HG03108 (cell line): Measurements from ENCODE around the gene GMDS.
A peak's percentile ranks its signal among the peaks of the same experiment; 100 is the strongest.

Experiments
- ATAC-seq: cut with Tn5 transposase; IDR thresholded peaks from one replicate; pipeline ENCODE4 v1.9.1; 2021; ENCODE audit warnings: moderate library complexity; ENCODE audit not compliant: unreplicated experiment

Gene GMDS

GRCh38 chr6:1611322-1611571 lies 634.2 kb downstream of the GMDS start:
- no peak for ATAC-seq

DNA sequence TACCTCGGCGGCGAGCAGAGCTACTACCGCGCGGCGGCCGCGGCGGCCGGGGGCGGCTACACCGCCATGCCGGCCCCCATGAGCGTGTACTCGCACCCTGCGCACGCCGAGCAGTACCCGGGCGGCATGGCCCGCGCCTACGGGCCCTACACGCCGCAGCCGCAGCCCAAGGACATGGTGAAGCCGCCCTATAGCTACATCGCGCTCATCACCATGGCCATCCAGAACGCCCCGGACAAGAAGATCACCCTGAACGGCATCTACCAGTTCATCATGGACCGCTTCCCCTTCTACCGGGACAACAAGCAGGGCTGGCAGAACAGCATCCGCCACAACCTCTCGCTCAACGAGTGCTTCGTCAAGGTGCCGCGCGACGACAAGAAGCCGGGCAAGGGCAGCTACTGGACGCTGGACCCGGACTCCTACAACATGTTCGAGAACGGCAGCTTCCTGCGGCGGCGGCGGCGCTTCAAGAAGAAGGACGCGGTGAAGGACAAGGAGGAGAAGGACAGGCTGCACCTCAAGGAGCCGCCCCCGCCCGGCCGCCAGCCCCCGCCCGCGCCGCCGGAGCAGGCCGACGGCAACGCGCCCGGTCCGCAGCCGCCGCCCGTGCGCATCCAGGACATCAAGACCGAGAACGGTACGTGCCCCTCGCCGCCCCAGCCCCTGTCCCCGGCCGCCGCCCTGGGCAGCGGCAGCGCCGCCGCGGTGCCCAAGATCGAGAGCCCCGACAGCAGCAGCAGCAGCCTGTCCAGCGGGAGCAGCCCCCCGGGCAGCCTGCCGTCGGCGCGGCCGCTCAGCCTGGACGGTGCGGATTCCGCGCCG lies 634.7 kb downstream of the GMDS start:
- no peak for ATAC-seq

DNA sequence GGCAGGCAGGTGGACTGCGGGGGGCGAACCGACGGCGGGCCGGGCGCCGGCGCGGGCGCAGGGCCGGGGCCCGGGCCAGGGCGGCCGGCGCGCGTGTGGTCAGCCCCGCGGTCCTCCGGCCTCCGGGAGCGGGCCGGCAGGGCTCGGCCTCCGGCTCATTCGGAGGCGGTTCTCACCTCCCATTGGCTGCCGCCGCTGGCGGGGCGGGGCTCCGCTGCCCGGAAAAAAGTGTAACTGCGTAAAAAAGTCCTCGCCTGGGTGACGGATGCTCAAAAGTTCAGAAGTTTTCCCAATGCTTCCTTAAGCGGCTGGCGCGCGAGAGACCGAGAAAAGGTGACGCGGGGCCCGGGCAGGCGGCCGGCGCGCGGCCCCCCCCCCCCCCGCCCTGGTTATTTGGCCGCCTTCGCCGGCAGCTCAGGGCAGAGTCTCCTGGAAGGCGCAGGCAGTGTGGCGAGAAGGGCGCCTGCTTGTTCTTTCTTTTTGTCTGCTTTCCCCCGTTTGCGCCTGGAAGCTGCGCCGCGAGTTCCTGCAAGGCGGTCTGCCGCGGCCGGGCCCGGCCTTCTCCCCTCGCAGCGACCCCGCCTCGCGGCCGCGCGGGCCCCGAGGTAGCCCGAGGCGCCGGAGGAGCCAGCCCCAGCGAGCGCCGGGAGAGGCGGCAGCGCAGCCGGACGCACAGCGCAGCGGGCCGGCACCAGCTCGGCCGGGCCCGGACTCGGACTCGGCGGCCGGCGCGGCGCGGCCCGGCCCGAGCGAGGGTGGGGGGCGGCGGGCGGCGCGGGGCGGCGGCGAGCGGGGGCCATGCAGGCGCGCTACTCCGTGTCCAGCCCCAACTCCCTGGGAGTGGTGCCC lies 635.5 kb downstream of the GMDS start, which contains the start of gene FOXC1:
TSS of gene FOXC1 (plus strand) at position 268 of the 849 bp plus-strand sequence. CDS start at position 799, 531 bp downstream.
- peak; percentile 66 for ATAC-seq

DNA sequence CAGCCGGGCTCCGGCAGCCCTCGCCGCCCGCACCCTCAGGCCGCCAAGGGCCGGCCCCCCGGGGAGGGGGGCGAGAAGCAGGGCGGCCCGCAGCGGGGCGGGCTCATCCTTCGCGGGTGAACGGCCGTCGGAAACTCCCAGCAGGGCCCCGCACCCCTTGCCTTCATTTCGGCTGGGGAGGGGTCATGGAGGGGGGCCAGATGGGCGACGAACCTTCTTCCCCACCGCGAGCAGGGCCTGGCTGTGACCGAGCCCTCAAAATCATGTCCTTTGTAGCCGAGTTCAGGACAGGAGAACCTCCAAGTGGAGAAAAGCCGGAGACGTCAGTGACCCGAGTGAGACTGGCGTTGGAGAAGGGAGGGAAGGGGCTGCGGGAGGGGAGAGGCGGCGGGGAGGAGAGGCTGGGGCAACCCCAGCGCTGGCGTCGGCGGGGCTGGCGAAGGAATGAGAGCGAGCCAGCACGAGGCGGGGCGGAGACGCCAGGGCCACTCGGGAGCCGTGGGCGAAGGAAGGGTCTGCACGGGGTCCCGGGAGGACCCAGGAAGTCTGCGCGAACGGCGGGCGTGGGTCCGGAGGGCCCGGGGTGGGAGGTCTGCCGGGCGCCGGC lies 636.3 kb downstream of the GMDS start:
- no peak for ATAC-seq

GRCh38 chr6:1608222-1609040 lies 637.0 kb downstream of the GMDS start:
- no peak for ATAC-seq

DNA sequence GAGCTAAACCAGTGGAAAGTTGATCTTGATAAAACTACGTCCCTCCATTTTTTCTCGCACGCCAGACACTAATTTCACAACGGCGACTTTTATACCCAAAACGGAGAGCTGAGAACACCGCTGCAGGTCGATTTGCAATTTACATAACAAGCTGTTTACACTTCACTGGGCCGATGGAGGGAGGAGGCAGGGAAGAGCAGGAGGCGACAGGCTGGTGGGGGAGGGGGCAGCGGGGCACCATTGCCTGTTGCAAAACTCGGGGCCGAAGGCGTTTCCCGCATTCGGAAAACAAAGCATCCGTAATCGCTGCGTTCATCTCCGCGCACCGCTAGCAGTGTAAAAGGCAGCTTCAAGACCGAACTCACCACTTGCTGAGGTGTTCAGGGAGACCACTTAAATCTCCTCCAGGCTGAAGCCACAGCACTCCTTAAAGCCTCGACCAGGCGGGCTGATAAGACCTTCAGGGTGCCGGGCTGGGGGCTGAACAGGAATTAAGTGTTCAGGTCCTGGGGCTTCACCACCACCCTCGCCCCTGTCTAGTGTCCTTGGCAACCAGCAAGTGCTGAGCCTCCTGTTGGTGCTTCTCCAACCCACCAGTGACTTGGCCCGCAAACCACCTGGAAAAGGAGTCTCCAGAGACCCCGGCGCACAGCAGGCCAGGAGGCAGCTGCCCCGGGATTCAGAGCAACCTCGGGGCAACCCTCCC lies 637.7 kb downstream of the GMDS start:
- ATAC-seq: no peak

DNA sequence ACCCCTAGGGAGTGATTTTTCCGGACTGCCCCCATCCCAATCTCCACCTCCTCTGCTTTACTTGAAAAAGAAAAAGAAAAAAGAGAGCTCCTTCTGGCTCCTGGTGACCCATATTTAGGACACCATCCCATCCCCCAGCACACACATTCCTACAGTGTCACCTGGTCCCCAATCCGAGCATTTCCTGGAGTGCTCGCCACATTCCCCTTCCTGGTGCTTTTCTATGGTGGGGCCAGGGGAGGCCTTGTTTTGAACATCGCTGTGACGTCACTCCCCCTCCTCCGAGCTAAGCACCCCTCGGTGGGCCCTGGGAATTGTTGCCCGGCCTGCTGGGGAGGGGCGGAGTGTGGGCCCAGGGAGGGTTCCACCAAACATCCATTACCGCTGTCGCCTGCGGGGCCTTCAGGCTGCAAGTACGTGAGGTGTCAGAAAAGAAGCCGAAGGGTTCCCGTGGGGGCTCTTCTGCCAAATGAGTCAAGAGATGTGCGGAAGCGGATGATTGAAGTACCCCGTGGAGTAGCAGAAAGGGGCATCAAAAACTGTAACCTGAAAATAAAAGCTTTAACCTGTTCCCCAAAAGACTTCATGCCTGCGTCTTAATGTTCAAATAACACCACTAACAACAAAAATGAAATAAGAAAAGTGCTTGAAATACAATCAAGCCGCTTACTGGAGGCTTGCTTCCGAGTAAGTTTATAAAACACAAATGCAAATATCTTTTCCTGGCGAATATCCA lies 638.5 kb downstream of the GMDS start:
- ATAC-seq: no peak

DNA sequence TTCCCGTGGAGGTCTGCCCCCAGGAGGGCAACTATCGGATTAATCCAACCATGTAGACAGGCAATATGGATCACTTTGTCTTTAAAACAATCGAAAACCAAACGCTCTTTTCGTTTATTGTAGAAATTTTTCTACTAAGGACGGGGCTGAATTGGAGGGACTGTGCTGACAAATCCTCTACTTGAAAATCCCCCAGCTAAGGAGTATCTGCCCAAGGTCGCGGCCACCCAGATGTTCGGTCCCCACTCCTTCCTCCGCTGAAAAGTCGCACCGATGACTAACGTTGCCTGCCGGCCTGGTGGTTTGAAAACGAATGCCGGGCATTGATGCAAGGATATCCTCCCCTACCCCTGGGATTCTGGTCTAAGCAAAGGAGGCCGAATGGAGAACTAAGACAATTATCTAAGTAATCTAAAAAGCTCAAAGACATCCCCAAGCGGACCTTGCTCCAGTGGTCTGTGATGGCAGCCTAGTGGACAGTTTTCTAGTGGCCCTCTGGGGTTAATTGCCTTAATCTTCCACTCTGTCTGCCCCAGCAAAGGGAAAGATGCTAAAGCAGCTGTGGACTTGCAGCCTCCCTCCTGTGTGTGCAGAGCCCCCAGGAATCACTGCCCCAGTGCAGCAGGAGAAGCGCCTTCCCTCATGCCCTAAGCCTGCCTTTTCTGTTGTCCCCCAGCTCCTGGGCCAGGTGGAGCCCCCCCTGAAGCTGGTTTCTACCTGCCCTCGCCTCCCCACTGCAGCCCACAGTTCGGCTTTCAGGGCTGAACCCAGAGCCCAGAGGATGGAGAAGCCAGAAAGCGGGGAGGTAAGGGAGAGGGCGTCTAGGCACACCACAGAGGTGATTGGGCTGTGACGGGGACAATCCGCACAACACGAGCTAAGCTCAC lies 639.3 kb downstream of the GMDS start:
- ATAC-seq: no peak

DNA sequence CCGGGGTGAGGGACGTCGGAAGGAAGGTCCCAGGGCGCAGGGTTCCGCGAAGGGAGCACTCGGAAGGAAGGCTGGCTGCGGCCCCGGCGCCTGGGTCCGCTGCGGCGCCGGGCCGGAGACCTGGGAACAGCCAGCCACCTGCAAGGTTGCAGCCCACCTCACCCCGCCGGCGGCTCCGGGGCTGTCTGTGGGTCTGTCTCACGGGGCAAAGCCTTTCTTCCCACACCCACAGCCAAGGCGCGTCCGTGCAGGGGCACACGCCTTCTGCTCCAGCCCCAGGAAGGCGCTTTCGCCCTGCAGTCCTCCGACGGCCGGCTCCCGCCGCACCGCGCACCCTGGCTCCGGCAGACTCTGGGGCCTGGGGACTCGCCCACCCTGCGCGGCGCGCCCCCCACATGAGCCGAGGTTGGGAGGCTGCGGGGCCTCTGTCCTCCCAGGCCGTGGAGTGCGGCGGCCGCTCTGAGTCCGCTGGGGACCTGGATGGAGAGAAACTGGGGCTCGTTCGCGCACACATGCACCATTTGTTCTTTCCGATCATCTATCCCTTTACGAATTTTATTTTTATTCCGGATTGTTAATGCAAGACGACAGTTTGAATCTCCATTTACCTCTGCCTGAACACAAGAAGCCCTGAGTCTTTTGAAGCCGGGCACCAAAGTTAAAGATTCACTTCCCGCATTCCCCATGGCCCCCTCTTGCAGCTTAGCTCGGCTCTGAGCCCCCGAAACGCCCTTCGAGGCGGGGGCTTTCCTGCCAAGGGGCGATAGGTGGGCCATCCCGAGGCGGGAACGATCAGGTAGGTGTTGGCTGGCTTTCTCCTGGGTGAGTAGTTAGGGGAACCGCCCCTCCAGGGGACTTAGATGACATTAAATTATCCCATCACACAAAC lies 640.2 kb downstream of the GMDS start:
- no peak for ATAC-seq

GRCh38 chr6:1604158-1605003 lies 641.0 kb downstream of the GMDS start:
- ATAC-seq: peak; percentile 65

DNA sequence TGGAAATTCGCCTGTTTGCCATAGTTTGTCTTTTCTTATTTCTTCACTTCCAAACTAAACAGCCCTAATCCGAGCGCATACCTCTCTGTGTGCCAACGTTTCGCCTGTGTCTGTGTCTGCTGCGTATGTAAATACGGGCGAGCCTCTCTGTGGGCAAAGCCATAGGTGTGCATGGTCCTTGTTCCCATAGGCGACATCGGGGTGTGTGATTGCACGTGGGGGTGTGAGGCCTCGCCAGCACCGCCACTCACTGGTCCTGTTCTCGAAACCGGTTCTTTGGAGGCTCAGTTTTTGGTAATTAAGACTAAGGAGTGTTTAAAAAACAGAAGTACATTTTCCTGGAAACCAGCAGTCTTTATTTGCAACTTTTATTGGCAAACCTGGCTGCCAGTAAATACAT lies 641.7 kb downstream of the GMDS start:
- no peak for ATAC-seq

DNA sequence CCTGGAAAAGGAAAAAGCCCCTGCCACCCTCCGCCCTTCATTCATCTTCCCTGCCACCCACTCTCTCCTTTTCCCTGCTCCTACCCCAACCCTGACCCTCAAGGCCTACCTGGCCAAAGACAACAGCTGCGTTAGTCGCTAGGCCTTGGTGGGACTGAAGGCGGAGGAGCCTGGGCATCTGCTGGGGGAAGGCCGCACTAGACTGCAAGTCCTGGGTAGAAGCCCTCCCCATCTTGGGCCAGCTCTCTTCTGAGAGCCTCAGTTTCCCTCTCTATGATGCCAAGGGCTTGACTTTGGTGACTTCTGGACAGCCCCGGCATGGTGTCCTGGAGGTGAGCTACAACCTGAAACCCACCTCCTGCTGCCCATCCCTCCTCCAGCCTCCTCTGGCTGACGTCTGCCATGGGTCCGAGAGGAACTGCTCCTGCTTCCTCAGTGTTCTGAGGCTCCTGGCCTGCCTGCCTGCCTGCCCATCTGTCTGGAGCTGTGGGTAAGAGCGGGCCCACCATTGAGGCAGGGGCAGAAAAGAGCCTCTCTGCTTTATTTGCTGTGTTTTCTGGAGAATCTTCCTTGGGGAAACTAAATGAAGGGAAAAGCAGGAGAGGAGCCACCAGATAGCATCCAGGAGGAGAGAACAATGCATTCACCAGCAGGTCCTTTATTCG lies 643.2 kb downstream of the GMDS start:
- no peak for ATAC-seq

DNA sequence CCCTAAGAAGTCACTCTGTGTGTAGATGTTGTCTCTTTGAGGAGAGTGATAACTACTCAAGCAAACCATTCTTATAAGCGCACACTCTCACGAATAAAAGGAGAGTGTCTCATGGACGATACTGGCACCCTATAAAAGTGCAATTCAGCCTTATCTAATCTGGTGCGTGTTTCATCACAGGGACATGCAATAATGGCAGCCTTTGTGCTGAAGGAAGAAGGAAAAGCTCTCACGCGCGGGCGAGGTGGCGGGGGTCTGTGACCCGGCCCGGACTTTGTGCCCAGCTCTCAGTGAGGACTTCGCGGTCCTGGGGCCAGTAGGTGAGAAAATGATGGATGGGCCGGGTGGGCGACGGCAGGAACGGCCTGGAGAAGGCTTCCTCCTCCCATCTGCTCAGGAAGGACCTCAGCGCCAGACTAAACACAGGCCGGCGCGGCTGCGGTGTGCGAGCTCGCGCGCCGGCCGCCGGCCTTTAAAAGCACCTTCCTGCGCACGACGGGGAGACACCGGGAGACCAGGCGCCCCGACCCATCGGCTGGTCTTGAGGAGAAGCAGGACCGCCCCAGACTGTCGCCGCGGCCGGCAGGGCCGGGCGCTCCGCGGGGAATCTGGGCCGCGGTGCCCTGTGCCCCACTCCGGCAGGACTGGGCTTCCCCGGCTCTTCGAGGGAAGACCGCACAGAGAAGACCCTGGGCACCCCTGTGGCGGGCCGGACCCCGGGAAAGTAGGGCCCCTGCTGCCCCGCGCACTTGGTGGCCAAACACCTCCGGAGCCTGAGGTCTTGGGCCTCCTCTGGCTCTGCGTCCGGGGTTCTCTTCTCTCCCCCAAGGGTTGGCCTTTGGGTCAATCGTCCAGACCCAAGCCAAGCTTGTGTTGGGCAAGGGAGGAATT lies 644.0 kb downstream of the GMDS start:
- ATAC-seq: no peak

DNA sequence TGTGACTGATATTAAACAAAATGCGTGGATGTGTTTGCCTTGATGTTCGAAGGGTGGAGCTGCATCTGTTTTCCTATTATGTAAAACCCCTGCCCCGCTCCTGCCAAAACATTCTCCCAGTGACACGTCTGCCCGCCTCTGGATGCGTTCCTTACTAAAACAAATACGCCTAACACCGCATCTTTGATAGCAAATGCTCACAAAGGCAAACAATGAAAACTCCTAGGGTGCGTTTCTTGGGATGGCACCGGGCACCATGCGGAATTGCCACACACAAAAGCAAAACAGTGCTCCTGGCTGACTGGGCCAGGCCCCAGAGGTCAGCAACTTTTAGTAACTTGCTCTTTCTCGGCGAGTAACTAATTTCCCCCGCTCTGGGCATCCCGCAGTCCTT lies 644.6 kb downstream of the GMDS start:
- no peak for ATAC-seq

DNA sequence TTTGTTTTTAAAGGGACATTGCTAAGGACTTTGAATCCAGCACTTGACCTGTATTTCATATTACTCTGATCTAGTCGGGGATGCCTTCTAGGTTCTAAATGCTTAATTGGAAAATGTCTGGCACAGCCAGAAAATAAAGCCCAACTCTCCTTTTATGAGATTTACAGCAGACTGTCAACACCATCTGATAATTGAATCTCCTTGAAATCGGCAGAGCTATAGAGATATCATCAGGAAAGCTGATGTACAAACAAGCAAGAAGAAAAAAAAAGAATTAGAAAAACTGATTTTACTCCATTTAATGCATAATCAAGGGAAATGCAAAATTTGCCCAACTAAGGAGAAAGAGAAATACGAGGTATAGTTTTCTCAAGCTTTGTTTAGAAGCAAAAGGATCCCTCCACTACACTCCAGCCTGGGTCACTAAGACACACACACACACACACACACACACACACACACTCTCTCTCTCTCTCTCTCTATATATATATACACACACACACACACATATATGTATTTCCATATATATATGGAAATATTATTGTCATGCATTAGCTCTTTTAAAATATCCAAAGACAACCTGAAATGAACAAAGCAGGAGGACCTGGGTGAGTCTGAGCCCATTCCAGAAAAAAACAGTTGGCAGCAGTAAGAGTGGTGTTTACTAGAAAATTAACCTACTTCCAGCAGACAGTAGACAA lies 645.2 kb downstream of the GMDS start:
- ATAC-seq: no peak
